HG03378 (cell line): ENCODE data around the gene TPSG1.

Experiments used
- ATAC-seq: cut with Tn5 transposase; IDR thresholded peaks from one replicate; pipeline ENCODE4 v1.9.1; 2021; ENCODE audit warnings: mild to moderate bottlenecking, moderate library complexity; ENCODE audit not compliant: unreplicated experiment

Gene TPSG1

GRCh38 chr16:1181404-1182315 is 43.4 kb downstream of the TPSG1 start:
- no peak for ATAC-seq

GRCh38 chr16:1180549-1181403 is 44.3 kb downstream of the TPSG1 start:
- ATAC-seq = no peak

- no peak for ATAC-seq
Observed at GRCh38 chr16:1178295-1178910, 46.7 kb downstream of the TPSG1 start.

GRCh38 chr16:1177750-1178149 is 47.3 kb downstream of the TPSG1 start:
- ATAC-seq = no peak

- no peak for ATAC-seq
Observed at GRCh38 chr16:1177053-1177452, 48.0 kb downstream of the TPSG1 start.

- ATAC-seq = no peak
Observed at GRCh38 chr16:1176280-1176897, 48.7 kb downstream of the TPSG1 start.

GRCh38 chr16:1175566-1176279 is 49.3 kb downstream of the TPSG1 start:
- ATAC-seq = no peak

- no peak for ATAC-seq
Observed at GRCh38 chr16:1174477-1175357, 50.4 kb downstream of the TPSG1 start.

- no peak for ATAC-seq
Observed at GRCh38 chr16:1173788-1174451, 51.1 kb downstream of the TPSG1 start.

GRCh38 chr16:1172651-1173050 is 52.4 kb downstream of the TPSG1 start:
- ATAC-seq = no peak

- no peak for ATAC-seq
Observed at GRCh38 chr16:1171854-1172428, 53.1 kb downstream of the TPSG1 start.
